ENCODE data around the gene DYSF.

Gene DYSF

DNA sequence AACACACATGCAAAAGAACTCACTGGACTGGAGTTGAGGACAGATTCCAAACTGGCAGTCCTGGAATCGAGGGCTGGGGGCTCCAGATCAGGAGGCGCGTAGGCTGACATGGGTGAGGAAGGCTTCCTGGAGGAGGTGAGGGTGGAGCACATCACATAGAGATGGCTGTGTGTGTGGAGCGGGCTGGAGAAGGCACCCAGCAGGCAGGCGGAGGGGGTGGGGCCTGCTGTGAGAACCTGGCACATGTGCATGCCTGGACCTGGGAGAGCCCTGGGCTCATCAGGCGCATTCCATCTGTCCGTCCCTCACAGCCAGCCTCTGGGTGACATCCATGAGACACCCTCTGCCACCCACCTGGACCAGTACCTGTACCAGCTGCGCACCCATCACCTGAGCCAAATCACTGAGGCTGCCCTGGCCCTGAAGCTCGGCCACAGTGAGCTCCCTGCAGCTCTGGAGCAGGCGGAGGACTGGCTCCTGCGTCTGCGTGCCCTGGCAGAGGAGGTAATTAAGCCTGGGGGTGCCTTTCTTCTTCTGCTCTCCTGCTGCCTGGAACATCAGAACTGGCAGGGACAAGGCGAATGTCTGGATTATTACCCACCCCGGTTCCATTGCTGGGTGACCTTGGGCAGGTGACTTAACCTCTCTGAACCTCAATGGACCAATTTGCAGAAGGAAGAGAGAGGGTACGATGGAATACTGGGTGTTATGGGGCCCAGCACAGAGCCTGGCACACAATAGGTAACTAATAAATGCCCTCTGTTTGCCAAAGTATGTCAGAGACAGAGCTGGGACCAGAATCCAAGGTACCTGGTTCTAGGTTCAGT lies 108.3 kb downstream of the DYSF start:
- 0 out of 22 replicates have a peak overlapping the region, but pooled peaks of 2 of the 11 experiments have one; percentile 7 to 21 for H3K27ac ChIP-seq
- H3K4me2 ChIP-seq, result peak overlapping the region in 10 of 11 experiments; percentile 8 to 88 (median 76); a peak in 17 of 22 replicates
- no peaks in the 10 kb centered on the region for H3K9me3 ChIP-seq (replicated peaks in 1 of 11)
- H3K4me3 ChIP-seq, result no peak overlapping the region; a peak in 1 of 20 replicates
- no peak for TF ChIP-seq Cebpa-rat (IDR thresholded peaks at IDR 0.05)
- H4K20me1 ChIP-seq, result peaks cover 0 to 74% (median 13%) of the 10 kb centered on the region in 11 experiments; a peak in 12 of 22 replicates
- peaks cover 0 to 84% (median 0%) of the 10 kb centered on the region in 11 experiments; a peak in 8 of 22 replicates for H3K36me3 ChIP-seq
- H3K9ac ChIP-seq, result peak overlapping the region in 3 of 11 experiments; percentile 12 to 48 (median 38); a peak in 6 of 22 replicates
- no peaks in the 10 kb centered on the region for H3K27me3 ChIP-seq
- peaks cover 9 to 75% (median 51%) of the 10 kb centered on the region in 10 experiments; a peak in 19 of 20 replicates for H3K4me1 ChIP-seq

- peak overlapping the region in 3 of 11 experiments; percentile 12 to 48 (median 38); a peak in 7 of 22 replicates for H3K9ac ChIP-seq
- H3K9me3 ChIP-seq (replicated peaks in 1 of 11), result no peaks in the 10 kb centered on the region
- peaks cover 0 to 84% (median 0%) of the 10 kb centered on the region in 11 experiments; a peak in 7 of 22 replicates for H3K36me3 ChIP-seq
- peak overlapping the region in 3 of 11 experiments; percentile 7 to 21 (median 16); a peak in 2 of 22 replicates for H3K27ac ChIP-seq
- H3K4me1 ChIP-seq, result peaks cover 9 to 84% (median 56%) of the 10 kb centered on the region in 10 experiments; a peak in 19 of 20 replicates
- no peak overlapping the region; a peak in 1 of 20 replicates for H3K4me3 ChIP-seq
- no peaks in the 10 kb centered on the region for H3K27me3 ChIP-seq
- peak overlapping the region in 10 of 11 experiments; percentile 8 to 88 (median 76); a peak in 19 of 22 replicates for H3K4me2 ChIP-seq
- no peak for TF ChIP-seq Cebpa-rat (IDR thresholded peaks at IDR 0.05)
- peaks cover 0 to 66% (median 13%) of the 10 kb centered on the region in 11 experiments; a peak in 12 of 22 replicates for H4K20me1 ChIP-seq
Measured at GRCh38 chr2:71562518-71562917, 109.2 kb downstream of the DYSF start.

GRCh38 chr2:71563872-71564271 lies 110.5 kb downstream of the DYSF start:
- TF ChIP-seq Cebpa-rat (IDR thresholded peaks at IDR 0.05), result no peak
- peak overlapping the region in 10 of 11 experiments; percentile 7 to 88 (median 76); a peak in 18 of 22 replicates for H3K4me2 ChIP-seq
- H3K27me3 ChIP-seq, result no peaks in the 10 kb centered on the region
- peaks cover 0 to 55% (median 13%) of the 10 kb centered on the region in 11 experiments; a peak in 12 of 22 replicates for H4K20me1 ChIP-seq
- no peak overlapping the region for H3K4me3 ChIP-seq
- no peak overlapping the region for H3K9ac ChIP-seq
- H3K27ac ChIP-seq, result no peak overlapping the region
- peaks cover 9 to 87% (median 56%) of the 10 kb centered on the region in 10 experiments; a peak in 19 of 20 replicates for H3K4me1 ChIP-seq
- H3K36me3 ChIP-seq, result peaks cover 0 to 84% (median 8%) of the 10 kb centered on the region in 11 experiments; a peak in 10 of 22 replicates
- no peaks in the 10 kb centered on the region for H3K9me3 ChIP-seq (replicated peaks in 1 of 11)

- peaks cover 0 to 51% (median 13%) of the 10 kb centered on the region in 11 experiments; a peak in 11 of 22 replicates for H4K20me1 ChIP-seq
- no peak for TF ChIP-seq Cebpa-rat (IDR thresholded peaks at IDR 0.05)
- no peak overlapping the region for H3K4me3 ChIP-seq
- peaks cover 0 to 84% (median 8%) of the 10 kb centered on the region in 11 experiments; a peak in 10 of 22 replicates for H3K36me3 ChIP-seq
- H3K27me3 ChIP-seq, result no peaks in the 10 kb centered on the region
- no peak overlapping the region for H3K27ac ChIP-seq
- peaks cover 9 to 82% (median 56%) of the 10 kb centered on the region in 10 experiments; a peak in 19 of 20 replicates for H3K4me1 ChIP-seq
- H3K9ac ChIP-seq, result no peak overlapping the region; a peak in 1 of 22 replicates
- H3K4me2 ChIP-seq, result peak overlapping the region in 7 of 11 experiments; percentile 4 to 88 (median 77); a peak in 11 of 22 replicates
- H3K9me3 ChIP-seq (replicated peaks in 1 of 11), result no peaks in the 10 kb centered on the region
Measured at GRCh38 chr2:71564361-71564760, 111.0 kb downstream of the DYSF start.

- Histone ChIP-seq H4K20me1 (peaks cover 0 to 47% (median 13%) of the 10 kb centered on the region in 11 experiments; a peak in 11 of 22 replicates), H3K4me1 (peaks cover 9 to 78% (median 56%) of the 10 kb centered on the region in 10 experiments; a peak in 19 of 20 replicates), H3K27ac (no peak overlapping the region), H3K4me2 (peak overlapping the region in 7 of 11 experiments; percentile 4 to 88 (median 35); a peak in 9 of 22 replicates), H3K9ac (no peak overlapping the region; a peak in 1 of 22 replicates), H3K36me3 (peaks cover 0 to 84% (median 8%) of the 10 kb centered on the region in 11 experiments; a peak in 13 of 22 replicates), H3K27me3 (no peaks in the 10 kb centered on the region), H3K9me3 (replicated peaks in 1 of 11) (peaks cover 0 to under 1% (median 0%) of the 10 kb centered on the region in 11 experiments; a peak in 1 of 22 replicates), H3K4me3 (no peak overlapping the region)
- TF ChIP-seq Cebpa-rat (IDR thresholded peaks at IDR 0.05), result no peak
Measured at GRCh38 chr2:71564790-71565189, 111.4 kb downstream of the DYSF start.

- Histone ChIP-seq H3K36me3 (peaks cover 8 to 86% (median 21%) of the 10 kb centered on the region in 11 experiments; a peak in 21 of 22 replicates), H3K9me3 (replicated peaks in 1 of 11) (peaks cover 0 to 16% (median 13%) of the 10 kb centered on the region in 11 experiments; a peak in 19 of 22 replicates), H3K27ac (peak overlapping the region in 1 of 11 experiments; percentile 13; a peak in 1 of 22 replicates), H3K4me2 (peak overlapping the region in 8 of 11 experiments; percentile 49 to 85 (median 72); a peak in 16 of 22 replicates), H3K27me3 (no peaks in the 10 kb centered on the region), H3K9ac (0 out of 22 replicates have a peak overlapping the region, but pooled peaks of 1 of the 11 experiments have one; percentile 5), H4K20me1 (peaks cover 0 to 35% (median 13%) of the 10 kb centered on the region in 11 experiments; a peak in 11 of 22 replicates), H3K4me1 (peaks cover 9 to 69% (median 48%) of the 10 kb centered on the region in 10 experiments; a peak in 19 of 20 replicates), H3K4me3 (peak overlapping the region in 1 of 10 experiments; percentile 26; a peak in 1 of 20 replicates)
- TF ChIP-seq Cebpa-rat (IDR thresholded peaks at IDR 0.05), result no peak
Measured at GRCh38 chr2:71566372-71566771, 113.0 kb downstream of the DYSF start.

DNA sequence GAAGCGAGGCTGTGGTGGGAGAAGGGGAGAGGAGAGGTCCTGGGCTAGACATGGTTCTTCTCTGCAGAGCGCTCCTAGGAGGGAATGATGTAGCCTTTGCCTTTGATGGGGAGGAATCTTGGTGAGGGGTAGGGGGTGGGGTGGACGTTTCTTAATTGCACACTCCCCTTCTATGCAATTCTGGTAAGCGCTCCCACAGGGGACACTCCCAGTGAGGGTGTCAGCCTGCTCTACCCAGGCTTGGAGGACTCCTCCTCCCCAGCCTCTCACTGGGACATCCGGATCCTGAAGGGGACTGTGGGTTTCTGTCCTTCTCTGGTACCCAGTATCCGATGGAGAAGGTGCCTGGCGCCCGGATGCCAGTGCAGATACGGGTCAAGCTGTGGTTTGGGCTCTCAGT lies 114.3 kb downstream of the DYSF start:
- no peak overlapping the region for H3K27ac ChIP-seq
- peaks cover 9 to 56% (median 35%) of the 10 kb centered on the region in 10 experiments; a peak in 19 of 20 replicates for H3K4me1 ChIP-seq
- H3K36me3 ChIP-seq, result peaks cover 20 to 90% (median 34%) of the 10 kb centered on the region in 11 experiments
- H3K9me3 ChIP-seq (replicated peaks in 1 of 11), result peaks cover 0 to 27% (median 21%) of the 10 kb centered on the region in 11 experiments; a peak in 19 of 22 replicates
- H3K27me3 ChIP-seq, result no peaks in the 10 kb centered on the region
- H3K4me2 ChIP-seq, result peak overlapping the region in 5 of 11 experiments; percentile 59 to 85 (median 82); a peak in 9 of 22 replicates
- H3K9ac ChIP-seq, result no peak overlapping the region
- peaks cover 0 to 22% (median 7%) of the 10 kb centered on the region in 11 experiments; a peak in 10 of 22 replicates for H4K20me1 ChIP-seq
- no peak overlapping the region for H3K4me3 ChIP-seq
- TF ChIP-seq Cebpa-rat (IDR thresholded peaks at IDR 0.05), result no peak

GRCh38 chr2:71568103-71568502 lies 114.7 kb downstream of the DYSF start:
- H3K9me3 ChIP-seq (replicated peaks in 1 of 11), result peaks cover 0 to 27% (median 21%) of the 10 kb centered on the region in 11 experiments; a peak in 19 of 22 replicates
- peak overlapping the region in 2 of 11 experiments; percentile 77 to 85; a peak in 3 of 22 replicates for H3K4me2 ChIP-seq
- H3K36me3 ChIP-seq, result peaks cover 20 to 93% (median 37%) of the 10 kb centered on the region in 11 experiments
- H3K27ac ChIP-seq, result no peak overlapping the region
- H4K20me1 ChIP-seq, result peaks cover 0 to 19% (median 3%) of the 10 kb centered on the region in 11 experiments; a peak in 8 of 22 replicates
- no peaks in the 10 kb centered on the region for H3K27me3 ChIP-seq
- TF ChIP-seq Cebpa-rat (IDR thresholded peaks at IDR 0.05), result no peak
- peaks cover 9 to 53% (median 33%) of the 10 kb centered on the region in 10 experiments; a peak in 19 of 20 replicates for H3K4me1 ChIP-seq
- no peak overlapping the region for H3K9ac ChIP-seq
- no peak overlapping the region for H3K4me3 ChIP-seq

Data from BLaER1 treated with 17β-estradiol and CSF1 and Interleukin-3, amounts not matched to agents 10 nM and 100 nM (cell line).